Astrocyte of the spinal cord (primary cell): ENCODE measurements around the gene GSX2.
A peak's percentile ranks its signal among the peaks of the same experiment; 100 is the strongest.

Experiments used
- DNase-seq: peaks from one replicate; pipeline ENCODE4 v3.0.0; 2011; ENCODE audit warnings: low read depth, low spot score
- H3K4me3 ChIP-seq: 2 replicates; pipeline ENCODE4 v1.5.1; 2011; ENCODE audit warnings: low read depth, mild to moderate bottlenecking, low read length, moderate library complexity
- in situ Hi-C: cut with HindIII; loops from 2 replicates; pipeline ENCODE4 v1.10.0; 2017; ENCODE audit warnings: low sequenced_read_pairs
- TF ChIP-seq, protein P1 (sequence below): IDR thresholded peaks from 2 replicates; pipeline ENCODE4 v1.5.1; 2012; ENCODE audit warnings: low read depth, mild to moderate bottlenecking, low read length, inconsistent platforms

GSX2 gene

DNA sequence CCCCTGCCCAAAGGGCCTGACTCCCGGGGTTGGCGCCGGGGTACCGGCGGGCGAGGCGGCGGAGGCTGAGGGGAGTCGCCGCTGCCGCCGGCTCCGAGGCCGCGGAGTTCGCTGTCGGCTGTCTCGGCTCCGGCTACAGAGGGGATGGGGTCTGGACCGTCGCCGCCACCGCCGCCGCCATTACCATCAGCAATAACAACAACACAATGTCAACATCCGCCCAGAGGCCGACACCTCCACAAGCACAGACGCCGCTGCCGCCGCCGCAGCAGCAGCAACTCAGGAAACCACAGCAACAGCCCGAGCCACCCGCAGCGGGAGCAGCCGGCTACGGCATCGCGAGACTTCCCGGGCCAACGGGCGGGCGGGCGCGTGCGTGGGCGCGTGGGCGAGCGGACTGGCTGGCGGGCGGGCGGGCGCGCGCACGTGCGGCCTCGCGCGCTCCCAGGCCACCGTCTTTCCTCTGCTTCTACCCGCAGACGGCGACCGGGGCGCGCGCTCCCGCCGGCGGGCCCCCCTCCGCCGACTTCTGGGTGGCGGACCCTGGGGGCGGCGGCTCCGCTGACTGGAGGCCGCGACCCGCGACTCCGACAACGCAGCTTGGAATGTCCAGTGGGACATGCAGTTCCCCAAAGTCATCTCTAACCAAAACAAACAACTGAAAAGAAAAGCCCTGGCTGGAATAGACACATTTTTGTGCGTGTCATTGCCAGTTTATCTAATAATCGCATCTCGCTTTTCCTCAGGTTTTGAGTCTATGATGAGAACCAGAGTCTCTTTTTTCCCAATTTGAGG lies 35.4 kb upstream of the GSX2 start, which contains the start of gene CHIC2:
Gene CHIC2 (minus strand): TSS at position 289 of the 795 bp plus-strand sequence. CDS start 305 bp downstream, outside the sequence.
- DNase-seq = peak; percentile 95
- in situ Hi-C loops = no loop called here
- TF ChIP-seq, protein P1, sequence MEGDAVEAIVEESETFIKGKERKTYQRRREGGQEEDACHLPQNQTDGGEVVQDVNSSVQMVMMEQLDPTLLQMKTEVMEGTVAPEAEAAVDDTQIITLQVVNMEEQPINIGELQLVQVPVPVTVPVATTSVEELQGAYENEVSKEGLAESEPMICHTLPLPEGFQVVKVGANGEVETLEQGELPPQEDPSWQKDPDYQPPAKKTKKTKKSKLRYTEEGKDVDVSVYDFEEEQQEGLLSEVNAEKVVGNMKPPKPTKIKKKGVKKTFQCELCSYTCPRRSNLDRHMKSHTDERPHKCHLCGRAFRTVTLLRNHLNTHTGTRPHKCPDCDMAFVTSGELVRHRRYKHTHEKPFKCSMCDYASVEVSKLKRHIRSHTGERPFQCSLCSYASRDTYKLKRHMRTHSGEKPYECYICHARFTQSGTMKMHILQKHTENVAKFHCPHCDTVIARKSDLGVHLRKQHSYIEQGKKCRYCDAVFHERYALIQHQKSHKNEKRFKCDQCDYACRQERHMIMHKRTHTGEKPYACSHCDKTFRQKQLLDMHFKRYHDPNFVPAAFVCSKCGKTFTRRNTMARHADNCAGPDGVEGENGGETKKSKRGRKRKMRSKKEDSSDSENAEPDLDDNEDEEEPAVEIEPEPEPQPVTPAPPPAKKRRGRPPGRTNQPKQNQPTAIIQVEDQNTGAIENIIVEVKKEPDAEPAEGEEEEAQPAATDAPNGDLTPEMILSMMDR = no peak
- peak within 1 kb of the TSS; percentile 93 for H3K4me3 ChIP-seq

DNA sequence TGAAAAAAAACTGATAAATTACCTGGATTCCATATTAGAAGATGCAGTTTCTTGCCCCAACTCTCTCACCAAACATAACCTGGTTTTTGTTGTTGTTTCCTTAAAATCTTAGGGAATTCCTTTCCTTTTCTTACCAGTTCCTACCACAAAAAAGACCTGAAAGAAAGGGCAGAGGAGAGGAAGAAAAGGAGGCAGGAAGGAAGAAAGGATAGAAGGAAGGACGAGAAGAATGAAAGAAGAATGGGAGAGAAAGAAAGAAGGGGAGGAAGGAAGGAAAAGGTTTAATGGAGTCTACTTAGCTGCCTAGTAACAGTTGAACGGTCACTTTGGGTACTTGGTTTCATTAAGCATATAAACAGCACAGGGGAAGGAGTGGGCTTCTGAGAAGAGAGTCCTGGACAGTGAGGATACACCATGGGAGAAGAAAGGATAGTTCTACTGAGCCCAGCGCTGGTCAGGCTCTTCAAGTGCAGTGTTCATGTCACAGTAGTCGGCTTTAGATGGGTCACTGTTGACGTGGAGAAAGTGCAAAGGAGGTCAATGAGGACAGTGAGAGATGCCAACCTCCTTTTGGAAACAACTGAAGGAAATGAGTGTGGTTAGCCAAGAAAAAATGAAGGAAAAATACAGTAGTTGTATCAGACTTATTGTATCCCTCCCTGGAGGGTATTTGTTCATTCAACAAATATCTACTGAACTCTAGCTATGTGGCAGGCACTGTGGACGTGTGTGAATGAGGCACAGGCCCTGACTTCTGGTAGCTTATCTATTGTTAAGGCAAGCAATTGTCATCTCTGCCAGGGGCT lies 34.5 kb upstream of the GSX2 start:
- no peak overlapping the region for H3K4me3 ChIP-seq
- in situ Hi-C loops = no loop called here
- DNase-seq = no peak

DNA sequence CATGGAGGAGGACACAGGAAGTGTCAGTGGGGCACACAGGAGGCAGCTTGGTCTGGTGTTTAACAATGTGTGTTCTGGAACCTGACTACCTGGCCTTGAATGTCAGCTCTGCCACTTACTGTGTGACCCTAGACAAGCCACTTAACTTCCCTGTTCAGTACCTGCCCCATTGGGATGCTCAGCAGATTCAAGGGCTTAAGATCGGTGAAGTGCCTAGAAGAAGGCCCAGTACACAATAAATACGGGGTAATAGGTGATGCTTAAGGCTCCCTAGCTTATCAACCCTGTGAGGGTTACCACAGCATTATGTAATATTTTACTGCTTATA lies 33.9 kb upstream of the GSX2 start:
- no peak for DNase-seq
- no peak overlapping the region for H3K4me3 ChIP-seq

More for the DNA sequence above, 34.5 kb upstream of the GSX2 start:
- TF ChIP-seq, protein P1 = no peak

GRCh38 chr4:54066718-54067129 lies 33.2 kb upstream of the GSX2 start:
- TF ChIP-seq, protein P1 = no peak
- H3K4me3 ChIP-seq = no peak overlapping the region
- in situ Hi-C loops = no loop called here
- no peak for DNase-seq

More for the DNA sequence above, 33.9 kb upstream of the GSX2 start:
- in situ Hi-C loops = no loop called here
- TF ChIP-seq, protein P1 = no peak

- peak; percentile 47 for DNase-seq
- TF ChIP-seq, protein P1 = no peak
- in situ Hi-C loops = no loop called here
- no peak overlapping the region for H3K4me3 ChIP-seq
Observed at GRCh38 chr4:54067166-54067565, 32.8 kb upstream of the GSX2 start.

GRCh38 chr4:54073271-54073880 lies 26.6 kb upstream of the GSX2 start:
- no peak overlapping the region for H3K4me3 ChIP-seq
- DNase-seq = no peak
- in situ Hi-C loops = no loop called here
- TF ChIP-seq, protein P1 = no peak
